Bronchial epithelial cell (primary cell): ENCODE measurements around the gene TBC1D12. TPM values are rescaled to one million over a fixed set of nuclear protein-coding genes. Genes with fewer than 3 reads are reported as not detected.
"Not testable (repeated sequence)": the region's sequence is repeated elsewhere in the genome, so short reads cannot be mapped to it uniquely, and the experiment has no call there.

Experiments
- DNase-seq: peaks from one replicate; pipeline ENCODE4 v3.0.0-alpha.2; 2010; ENCODE audit warnings: low read depth
- FAIRE-seq: peaks from 2 replicates; lab custom pipeline; 2011; peaks lifted over from hg19 to GRCh38; lab: Jason Lieb, UNC
- H3K27me3 ChIP-seq: 2 replicates; pipeline ENCODE4 v1.5.1; 2011; ENCODE audit warnings: low read length; ENCODE audit not compliant: control insufficient read depth, insufficient read depth
- H3K36me3 ChIP-seq: 2 replicates; pipeline ENCODE4 v1.5.1; 2011; ENCODE audit warnings: low read length; ENCODE audit not compliant: control insufficient read depth, insufficient read depth
- H3K4me3 ChIP-seq: 2 replicates; pipeline ENCODE4 v1.5.1; 2011; ENCODE audit warnings: mild to moderate bottlenecking, low read depth, low read length, control low read depth
- total RNA-seq: library from RNA; depleted of rRNA; stranded (reverse); fragments of >200 nt; gene quantifications from 2 replicates; pipeline ENCODE4 v1.2.1, GENCODE V29; 2014
- TF ChIP-seq, protein P1 (sequence below): IDR thresholded peaks from 2 replicates; pipeline ENCODE4 v1.5.1; 2011; ENCODE audit warnings: mild to moderate bottlenecking, moderate library complexity, low read length, control low read depth, inconsistent platforms; ENCODE audit not compliant: insufficient read depth, severe bottlenecking

TBC1D12 gene
- total RNA-seq, 1 donor from 2014 or later: 10.8 TPM

DNA sequence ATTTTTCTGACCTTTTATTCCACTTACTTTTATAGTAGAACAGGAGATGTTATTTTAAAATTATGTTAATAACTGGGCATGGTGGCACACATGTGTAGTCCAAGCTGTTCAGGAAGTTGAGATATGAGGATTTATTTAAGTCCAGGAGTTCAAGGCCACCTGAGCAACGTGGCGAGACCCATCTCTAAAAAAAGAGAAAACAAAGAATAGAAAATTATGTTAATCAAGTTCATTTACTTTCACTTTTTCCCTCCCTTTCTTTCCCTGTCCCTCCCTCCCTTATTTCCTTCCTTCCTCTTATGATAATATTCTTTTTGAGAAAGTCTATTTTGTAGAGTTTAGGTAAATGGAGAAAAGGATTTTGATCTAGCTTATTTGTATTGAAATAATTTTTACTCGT, 94.3 kb downstream of the TBC1D12 start:
- TF ChIP-seq, protein P1, sequence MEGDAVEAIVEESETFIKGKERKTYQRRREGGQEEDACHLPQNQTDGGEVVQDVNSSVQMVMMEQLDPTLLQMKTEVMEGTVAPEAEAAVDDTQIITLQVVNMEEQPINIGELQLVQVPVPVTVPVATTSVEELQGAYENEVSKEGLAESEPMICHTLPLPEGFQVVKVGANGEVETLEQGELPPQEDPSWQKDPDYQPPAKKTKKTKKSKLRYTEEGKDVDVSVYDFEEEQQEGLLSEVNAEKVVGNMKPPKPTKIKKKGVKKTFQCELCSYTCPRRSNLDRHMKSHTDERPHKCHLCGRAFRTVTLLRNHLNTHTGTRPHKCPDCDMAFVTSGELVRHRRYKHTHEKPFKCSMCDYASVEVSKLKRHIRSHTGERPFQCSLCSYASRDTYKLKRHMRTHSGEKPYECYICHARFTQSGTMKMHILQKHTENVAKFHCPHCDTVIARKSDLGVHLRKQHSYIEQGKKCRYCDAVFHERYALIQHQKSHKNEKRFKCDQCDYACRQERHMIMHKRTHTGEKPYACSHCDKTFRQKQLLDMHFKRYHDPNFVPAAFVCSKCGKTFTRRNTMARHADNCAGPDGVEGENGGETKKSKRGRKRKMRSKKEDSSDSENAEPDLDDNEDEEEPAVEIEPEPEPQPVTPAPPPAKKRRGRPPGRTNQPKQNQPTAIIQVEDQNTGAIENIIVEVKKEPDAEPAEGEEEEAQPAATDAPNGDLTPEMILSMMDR: no peak
- FAIRE-seq (no peak), DNase-seq (no peak)
- Histone ChIP-seq H3K36me3 (no peaks in the 10 kb centered on the region), H3K4me3 (no peak overlapping the region), H3K27me3 (no peaks in the 10 kb centered on the region)

DNA sequence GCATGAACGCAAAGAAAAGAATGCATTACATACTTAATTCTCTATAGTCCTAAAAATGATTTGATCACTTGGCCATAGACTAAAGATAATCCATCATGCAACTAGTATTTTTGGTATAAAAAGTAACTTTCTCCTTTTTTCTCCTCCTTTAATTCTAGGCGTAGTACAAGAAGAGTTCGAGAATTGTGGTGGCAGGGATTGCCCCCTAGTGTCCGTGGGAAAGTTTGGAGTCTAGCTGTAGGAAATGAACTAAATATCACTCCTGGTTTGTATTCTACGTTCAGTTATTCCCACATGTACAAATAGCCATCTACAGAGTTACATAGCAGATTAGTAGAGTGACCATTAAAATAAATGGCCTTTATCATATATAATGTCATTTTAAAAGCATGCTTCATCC, 97.7 kb downstream of the TBC1D12 start:
- TF ChIP-seq, protein P1: peak; percentile 2
- no peak for DNase-seq
- Histone ChIP-seq H3K36me3 (no peaks in the 10 kb centered on the region), H3K27me3 (no peaks in the 10 kb centered on the region), H3K4me3 (no peak overlapping the region)
- no peak for FAIRE-seq

DNA sequence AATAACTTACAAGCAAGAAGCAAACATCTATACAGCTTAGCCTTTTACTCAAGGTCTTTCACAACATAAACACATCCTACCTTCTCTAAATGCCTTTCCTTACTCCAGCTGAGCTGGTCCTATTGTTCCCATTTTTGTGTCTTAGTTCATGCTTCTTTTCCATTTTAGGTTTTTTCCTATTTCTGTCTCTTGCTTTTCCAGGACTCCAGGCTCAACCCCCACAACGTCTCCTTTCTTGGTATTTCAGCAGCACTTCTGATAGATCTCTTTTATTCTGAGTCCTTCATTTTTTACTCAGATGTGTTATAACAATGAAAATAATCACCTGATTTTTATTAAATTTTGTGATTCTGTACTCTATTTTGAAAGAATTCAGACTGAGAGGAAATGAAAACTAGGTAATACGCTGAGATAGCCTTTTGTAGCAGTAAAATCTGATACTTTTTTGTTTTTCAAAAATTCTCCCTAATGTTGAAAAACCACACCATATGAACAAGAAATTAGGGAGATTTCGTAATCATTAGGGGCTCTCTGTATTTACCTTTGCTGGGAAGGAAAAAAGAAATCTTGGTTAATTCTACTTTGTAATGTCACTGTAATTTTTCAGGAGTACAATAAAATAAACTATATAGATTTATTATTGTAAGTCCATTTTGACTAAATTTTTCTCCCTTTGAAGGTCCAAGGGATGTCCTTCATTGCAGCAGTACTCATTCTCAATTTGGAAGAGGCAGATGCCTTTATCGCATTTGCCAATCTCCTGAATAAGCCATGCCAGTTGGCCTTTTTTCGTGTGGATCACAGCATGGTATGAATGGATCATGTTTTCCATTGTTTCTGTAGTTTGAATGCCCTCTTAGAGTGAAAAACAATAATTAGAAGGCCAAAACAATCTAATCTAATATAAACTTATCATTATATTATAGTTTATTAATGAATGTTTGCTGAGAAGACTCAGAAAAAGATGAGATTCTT, 119.2 kb downstream of the TBC1D12 start:
- no peak for DNase-seq
- Histone ChIP-seq H3K27me3 (no peaks in the 10 kb centered on the region), H3K36me3 (no peaks in the 10 kb centered on the region), H3K4me3 (no peak overlapping the region)
- no peak for FAIRE-seq
- TF ChIP-seq, protein P1: no peak

DNA sequence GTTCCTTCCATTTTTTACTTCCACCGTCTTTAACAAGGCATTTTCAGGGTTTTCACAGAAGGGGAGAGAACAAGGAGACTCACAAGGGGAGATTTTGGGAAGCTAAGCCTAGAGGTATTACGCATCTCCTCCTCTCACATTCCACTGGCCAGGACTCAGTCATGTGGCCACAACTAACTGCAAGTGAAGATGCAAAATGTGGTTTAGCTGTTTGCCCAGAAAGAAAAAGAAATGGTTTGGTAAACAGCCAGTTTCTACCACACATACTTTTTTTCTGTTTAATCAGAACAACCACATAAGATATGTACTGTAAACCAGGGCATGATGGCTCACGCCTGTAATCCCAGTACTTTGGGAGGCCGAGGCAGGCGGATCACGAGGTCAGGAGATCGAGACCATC, 121.8 kb downstream of the TBC1D12 start:
- Histone ChIP-seq H3K4me3 (no peak overlapping the region), H3K27me3 (no peaks in the 10 kb centered on the region), H3K36me3 (no peaks in the 10 kb centered on the region)
- TF ChIP-seq, protein P1: no peak
- DNase-seq (no peak), FAIRE-seq (no peak)

DNA sequence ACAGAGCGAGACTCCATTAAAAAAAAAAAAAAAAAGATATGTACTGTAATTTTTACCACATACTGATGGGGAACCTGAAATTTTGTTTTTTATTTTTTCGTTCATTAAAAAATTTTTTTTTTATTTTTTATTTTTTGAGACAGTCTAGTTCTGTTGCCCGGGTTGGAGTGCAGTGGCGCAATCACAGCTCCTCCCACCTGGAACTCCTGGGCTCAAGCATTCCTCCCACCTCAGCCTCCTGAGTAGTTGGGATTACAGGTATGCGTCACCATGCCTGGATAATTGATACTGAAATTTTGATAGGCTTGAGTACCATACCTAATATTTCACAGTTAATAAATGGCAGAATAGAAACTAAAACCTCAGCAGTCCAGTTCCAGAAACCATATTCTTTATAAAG, 122.4 kb downstream of the TBC1D12 start:
- Histone ChIP-seq H3K27me3 (no peaks in the 10 kb centered on the region), H3K36me3 (no peaks in the 10 kb centered on the region), H3K4me3 (no peak overlapping the region)
- DNase-seq (no peak), FAIRE-seq (no peak)
- TF ChIP-seq, protein P1: no peak

DNA sequence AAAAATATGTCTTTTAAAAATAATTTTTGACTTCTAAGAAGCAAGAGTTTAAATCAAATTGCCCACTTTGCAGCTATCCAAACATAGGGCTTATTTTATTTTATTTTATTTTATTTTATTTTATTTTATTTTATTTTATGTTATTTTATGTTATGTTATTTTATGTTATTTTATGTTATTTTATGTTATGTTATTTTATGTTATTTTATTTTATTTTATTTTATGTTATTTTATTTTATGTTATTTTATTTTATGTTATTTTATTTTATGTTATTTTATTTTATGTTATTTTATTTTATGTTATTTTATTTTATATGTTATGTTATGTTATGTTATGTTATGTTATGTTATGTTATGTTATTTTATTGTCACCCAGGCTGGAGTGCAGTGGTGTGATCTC, 129.2 kb downstream of the TBC1D12 start:
- H3K4me3 ChIP-seq, H3K27me3 ChIP-seq, DNase-seq, H3K36me3 ChIP-seq, FAIRE-seq: not testable (repeated sequence)
